ENCODE measurements around the gene DYNLL2.
"Not testable (repeated sequence)": the region's sequence is repeated elsewhere in the genome, so short reads cannot be mapped to it uniquely, and the experiment has no call there.

DYNLL2 gene

DNA sequence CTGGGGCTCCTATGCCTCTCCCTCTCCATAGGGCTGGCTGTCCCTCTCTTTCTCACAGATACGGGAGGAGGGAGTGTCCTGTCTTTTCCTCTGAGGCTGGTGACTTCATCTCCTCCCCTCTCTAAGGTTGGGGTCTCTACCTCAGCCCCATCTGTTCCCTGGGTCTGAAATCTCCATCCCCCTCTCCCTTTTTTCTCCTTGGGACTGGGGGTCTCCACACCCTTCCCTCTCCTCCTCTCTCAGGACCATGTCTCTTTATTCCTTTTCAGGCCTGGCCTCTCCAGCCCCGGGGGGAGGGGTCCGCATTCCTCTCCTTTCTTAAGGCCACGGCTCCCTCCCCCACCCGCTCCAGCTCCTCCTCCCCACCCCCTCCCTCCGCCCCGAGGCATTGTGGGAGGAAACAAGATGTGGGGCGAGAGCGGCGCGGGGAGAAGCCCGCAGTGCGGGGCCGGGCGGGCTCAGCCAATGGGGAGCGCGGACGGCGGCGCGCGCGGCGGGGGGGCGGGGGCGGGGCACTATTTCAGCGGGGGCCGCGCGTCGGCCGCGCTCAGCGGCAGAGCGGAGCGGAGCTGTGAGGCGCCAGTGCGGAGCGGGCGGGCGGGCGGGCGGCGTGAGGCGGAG is at the start of gene DYNLL2:
Gene DYNLL2 (plus strand): TSS at position 550 of the 621 bp plus-strand sequence. CDS start 3,672 bp downstream, outside the sequence.
- DNase-seq = peak; percentile 93

DNA sequence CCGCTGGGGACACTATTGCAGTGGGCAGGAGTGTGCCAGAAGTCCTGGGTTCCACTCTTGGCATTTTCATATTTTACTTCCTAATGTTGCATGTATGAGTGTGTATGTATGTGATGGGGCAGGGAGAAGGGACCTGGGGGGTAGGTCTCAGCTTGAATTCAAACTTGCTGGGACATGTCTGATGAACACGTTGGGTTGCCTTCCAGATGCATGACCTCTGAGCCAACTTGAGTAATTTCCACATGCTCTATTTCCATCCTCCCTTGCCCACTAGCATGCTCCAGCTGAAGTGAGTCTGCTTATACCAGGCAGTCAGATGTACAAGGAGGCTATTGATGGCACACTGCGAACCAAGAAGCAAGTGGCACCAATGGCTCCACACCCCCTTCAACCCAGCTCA is 43.2 kb upstream of the DYNLL2 start:
- no peak for DNase-seq

DNA sequence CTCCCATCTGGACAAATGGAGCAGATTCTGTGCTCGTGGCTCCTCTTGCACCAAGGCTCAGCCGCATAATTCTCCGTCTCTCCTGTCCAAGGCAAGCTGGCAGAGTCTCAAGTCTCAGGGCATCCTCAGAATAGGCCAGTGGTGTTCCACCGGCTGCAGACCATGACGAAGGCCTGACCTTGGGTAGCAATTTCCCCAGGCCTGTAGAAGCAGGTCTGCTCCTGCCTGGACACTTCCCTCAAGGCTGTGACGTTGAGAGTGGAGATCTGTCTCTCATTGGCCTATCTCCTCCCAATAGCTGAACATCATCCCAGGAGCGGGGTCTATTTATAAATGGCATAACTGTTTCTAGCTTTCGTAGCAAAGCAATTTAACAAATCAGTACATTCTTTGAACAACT is 42.8 kb upstream of the DYNLL2 start:
- no peak for DNase-seq

DNA sequence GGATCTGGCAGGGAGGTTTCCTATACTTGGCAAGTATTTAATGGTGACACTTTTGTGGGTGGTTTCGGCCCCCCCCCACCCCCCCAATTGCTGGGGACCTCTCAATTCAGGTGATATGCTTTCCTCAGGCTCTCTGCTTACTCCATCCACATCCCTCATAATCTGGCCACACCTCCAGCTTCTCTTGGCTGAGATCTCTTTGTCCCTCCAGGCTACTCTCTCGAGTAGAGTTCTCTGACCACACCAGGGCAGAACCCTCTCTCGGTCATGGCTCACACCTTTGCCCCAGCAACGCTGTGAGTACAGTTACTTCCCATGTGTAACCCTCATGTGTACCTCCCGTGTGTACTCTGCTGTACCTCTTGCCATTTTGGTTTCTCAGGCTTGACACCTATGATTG is 42.1 kb upstream of the DYNLL2 start:
- DNase-seq = no peak

DNA sequence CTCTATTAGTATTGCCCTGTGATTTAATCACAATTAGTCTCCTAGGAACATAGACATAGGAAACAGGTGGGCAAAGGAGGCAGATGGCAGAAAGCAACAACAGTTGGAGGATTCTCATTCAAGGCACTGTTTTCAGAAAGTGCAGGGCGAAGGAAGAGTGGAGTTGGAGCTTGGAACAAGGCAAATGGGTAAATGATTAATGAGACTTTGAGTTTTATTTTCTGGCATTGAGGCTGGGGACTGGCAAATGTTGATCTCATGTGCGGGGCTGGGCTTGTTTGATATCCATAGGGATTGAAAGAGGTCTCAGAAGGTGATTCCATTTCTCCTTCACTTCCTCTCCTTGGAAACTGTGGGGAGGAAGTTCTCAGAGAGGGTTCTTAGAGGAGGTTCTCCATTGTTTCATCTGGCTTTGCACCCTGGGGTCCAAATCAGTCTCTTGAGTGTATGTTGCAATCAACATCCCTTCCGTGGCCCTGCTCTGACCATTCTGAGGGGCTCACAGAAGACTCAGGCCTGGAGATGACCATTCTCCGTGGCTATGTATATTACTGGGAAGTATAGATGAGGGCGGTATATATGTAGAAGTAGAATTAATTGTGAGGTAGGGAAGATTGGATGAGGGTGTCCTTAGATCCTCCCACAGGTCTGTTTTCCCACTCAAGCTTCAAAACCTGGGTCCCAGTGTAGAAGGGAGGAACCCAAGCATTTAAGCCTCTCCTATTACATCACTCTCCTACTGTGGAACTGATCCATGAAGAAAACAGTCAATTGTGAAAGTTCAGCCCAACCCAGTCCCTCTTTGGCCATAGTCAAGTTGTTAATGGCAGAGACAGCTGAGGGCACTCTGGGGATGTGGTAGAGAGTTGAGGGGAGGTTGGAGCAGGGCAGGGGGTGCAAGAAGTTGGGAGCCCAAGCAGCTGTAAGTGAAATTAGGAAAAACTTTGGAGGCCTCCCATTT is 39.7 kb upstream of the DYNLL2 start:
- no peak for DNase-seq

DNA sequence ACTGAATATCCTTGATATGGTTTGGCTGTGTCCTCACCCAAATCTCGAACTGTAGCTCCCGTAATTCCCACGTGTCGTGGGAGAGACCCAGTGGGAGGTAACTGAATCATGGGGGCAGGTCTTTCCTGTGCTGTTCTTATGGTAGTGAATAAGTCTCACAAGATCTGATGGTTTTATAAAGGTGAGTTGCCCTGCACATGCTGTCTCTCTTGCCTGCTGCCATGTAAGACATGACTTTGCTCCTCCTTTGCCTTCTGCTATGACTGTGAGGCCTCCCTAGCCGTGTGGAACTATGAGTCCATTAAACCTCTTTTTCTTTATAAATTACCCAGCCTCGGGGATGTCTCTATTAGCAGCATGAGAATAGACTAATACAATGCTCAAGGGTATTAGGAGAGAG is 39.0 kb upstream of the DYNLL2 start:
- not testable (repeated sequence) for DNase-seq

DNA sequence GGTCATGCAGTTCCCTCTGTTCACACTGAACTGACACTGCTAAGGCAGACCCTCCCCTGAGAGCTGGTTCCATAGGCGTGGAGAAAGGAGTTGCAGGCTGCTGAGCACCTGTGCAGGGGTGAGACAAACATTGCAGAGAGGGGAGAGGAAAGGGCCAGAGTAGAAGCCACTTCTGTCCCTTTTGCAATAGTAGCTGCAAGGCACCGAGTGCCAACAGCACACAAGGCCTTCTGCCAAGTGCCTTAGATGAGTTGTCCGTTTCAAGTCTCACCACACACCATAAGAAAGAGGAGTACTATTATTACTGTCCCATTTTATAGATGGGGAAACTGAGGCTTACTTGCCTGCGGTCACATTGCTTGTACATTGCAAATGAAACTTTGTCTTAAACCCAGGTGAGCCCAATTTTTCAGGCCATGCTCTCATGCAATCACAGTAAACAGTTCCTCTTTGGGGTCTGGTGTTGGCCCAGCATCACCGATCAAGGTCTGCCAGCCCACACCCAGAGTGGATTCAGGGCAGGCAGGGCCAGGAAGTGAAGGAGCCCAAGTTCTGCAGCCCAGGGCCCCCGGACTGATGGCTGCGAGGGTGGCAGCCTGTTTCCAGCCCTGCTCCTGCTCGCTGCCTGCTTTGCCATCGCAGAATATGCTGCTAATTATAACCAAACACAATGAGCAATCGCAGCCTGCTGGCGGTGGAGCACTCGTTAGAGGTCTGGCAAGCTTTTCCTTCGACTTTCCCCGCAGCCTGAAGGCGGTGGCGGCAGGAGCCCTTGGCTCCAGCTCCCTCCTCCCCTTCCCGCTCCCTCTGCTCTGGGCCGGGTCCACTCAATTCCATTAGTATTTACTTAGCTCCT is 36.8 kb upstream of the DYNLL2 start:
- no peak for DNase-seq

DNA sequence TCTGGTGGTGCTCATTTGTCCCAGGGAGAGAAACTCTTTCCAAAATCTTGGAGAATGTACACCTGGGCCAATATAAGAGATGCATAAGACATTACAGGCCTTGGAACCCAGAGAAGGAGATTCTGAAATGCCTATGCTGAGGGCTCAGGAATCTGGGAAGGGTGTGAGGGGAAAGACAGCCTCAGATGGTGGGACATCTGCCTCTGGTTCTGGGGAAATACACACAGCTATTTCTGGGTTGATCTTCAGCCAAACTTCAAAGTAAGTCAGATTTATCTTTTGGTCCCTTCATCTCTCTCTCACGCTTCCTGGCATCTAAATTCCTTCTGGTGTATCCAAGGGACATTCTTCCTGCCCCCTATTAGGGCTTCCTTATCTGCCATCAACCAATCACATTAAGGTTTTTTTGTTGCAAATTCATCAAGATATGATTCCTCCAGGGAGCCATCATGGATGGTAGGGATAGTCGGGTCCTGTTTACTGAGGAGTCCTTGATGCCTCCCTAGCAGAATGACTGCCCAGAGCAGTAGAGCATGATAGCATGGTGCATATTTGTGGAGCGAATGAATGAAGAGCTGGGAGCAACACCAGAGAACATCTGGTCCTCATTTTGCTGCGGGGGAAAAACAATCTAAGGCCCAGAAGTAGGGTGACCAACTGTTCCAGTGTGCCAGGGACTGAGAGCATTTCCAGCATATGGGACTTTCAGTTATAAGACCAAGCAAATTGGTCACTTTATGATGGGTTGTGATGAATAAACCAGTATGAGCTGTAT is 35.7 kb upstream of the DYNLL2 start:
- no peak for DNase-seq

DNA sequence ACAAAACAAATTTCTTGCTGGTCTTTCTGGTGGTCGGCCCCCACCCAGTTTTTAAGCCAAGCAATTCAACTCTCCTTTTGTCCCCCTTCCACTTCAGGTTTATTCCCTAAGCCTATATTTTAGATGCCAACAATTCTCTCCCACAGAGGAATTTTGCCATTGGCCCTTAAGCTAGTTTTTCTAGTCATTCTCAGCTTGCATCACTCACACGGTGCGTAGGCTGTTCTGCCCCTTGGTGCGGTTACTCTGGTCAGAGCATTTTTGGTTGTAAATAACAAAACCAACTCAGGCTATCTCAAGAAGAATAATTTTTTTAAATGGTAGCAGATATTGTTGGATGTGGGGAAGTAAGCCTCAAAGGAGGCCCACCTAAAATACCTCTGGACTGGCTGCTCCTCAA is 33.7 kb upstream of the DYNLL2 start:
- DNase-seq = no peak

DNA sequence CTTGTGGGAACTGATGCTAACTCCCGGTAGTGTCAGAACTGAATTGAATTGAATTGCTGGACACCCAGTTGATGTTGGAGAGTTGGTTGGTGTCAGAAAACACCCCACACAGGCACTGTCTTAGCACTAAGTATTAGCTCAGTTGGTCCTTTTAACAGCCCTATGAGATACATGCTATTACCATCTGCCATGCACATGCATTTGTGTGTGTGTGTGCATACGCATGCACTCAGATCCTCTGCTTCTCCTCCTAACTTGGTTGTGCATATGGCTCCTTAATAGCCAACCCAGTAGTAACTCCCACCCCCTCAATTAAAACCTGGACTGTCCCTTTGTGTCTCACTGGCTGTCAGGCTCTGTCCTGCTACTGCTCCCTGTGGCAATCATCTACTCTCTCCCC is 32.3 kb upstream of the DYNLL2 start:
- DNase-seq = no peak

DNA sequence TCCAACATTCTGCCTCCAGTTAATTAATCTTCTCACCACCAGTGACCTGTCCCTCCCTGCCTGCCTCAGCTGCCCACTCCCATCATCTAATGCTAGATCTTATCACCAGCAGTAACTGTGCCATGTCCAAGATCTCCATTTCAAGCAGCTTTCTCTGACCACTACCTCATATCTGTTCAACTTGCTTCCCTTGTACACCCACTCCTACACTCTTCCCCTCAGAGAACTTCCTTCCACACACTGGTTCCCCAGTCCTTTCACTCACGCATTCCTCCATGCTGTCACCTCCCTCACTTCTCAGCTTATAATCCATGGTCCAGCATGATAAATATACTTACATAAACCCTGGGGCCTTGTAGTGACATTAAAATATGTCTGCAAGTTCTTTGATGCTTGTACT is 31.8 kb upstream of the DYNLL2 start:
- DNase-seq = no peak

DNA sequence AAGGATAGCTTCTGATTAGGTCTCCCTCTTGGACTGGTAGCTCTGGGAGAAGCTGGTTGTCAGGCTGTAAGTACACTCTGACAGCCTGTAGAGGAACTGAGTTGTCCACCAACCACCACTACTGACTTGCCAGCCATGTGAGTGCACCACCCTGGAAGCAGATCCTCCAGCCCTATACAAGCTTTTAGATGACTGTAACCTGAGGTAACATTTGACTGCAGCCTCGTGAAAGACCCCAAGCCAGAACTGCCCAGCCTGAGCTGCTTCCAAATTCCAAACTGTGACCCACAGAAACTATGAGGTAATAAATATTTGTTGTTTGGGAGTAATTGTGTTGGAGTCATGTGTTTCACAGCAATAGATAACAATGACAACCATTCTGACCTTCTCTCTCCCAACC is 30.8 kb upstream of the DYNLL2 start:
- no peak for DNase-seq

DNA sequence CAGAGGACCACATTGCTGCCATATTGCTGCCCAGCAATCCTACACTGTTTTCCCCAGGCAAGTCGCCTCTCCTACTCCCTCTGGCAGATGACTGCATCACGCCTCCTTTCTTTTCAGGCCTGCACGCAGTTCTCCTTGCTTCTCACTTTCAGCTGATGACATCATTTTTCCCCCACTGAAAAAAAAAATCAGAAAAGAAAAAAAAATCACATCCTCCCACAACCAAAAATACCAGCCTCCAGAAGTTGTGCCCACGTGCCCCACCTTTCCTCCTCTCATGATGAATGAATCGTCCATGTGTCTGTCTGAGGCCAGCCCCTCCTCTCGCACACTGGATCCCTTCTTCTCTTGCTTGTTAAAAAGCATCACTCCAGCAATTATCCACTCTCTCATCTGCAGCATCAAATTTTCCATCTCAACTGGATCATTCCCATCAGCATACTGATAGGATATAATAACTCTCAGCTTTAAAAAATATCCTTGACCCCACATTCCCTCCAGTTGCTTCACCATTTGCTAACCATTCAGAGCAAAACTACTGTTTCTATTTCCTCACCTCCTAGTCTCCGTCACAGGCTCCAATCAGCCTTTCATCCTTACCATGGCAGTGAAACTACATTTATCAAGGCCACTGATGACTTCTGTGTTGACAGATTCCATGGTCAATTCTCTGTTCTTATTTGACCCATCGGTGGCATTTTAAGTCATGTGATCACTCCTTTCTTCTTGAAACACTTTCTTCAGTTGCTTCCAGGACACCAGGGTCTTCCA is 30.1 kb upstream of the DYNLL2 start:
- no peak for DNase-seq

DNA sequence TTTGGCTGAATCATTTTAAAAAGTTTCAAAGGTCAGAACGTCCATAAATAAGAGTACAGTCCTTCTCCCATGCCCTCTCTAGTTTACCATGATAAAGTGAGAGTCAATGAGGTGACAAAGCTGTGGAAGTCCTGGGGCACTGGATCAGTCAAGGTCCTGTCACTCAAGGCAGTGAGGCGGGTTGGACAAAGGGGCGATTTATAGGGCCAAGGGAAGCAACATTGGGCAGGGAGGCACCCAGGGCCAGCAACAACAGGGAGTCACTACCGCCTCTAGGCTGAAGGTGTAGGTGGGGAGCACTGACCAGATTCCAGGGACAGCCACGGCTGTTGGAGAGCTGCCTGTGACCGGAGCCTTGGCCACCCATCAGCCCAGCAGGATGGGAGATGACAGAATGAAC is 28.6 kb upstream of the DYNLL2 start:
- no peak for DNase-seq

DNA sequence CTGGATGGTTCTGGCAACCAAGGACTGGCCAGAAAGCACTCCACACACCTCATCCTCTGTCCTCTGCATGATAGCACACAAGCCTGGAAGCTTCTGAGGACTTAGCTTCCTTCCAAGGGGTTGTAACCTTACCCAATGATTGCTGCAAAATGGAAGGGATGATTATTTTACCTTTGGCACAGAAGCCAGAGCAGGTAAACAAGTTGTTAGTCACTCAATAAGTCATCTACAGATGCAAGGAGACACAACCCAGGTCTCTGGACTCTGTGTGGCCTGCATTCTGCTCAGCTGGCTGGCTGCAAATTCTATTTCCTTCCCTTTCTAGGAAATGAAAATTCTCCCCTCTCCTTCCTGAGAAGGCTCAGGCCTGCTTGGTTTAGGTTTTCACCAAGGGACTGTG is 26.7 kb upstream of the DYNLL2 start:
- no peak for DNase-seq

DNA sequence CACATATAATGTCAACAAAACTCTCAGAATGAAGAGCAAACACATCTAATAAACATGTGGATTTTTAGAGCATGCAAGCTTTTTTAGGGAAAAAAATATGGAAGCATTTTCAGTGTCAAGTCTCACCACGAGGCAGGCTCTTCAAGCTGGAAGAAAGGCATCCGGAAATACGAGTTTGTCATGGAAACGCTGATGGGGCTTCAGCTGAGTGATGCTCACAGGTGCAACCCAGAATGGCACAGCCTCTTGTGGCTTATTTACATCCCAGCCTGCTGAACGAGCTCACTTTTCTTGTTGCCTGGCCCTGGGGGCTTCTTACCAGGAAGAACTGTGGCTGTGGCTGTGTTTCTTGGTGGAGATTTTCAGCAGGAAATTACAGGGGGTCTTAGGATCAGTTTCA is 24.1 kb upstream of the DYNLL2 start:
- DNase-seq = no peak

DNA sequence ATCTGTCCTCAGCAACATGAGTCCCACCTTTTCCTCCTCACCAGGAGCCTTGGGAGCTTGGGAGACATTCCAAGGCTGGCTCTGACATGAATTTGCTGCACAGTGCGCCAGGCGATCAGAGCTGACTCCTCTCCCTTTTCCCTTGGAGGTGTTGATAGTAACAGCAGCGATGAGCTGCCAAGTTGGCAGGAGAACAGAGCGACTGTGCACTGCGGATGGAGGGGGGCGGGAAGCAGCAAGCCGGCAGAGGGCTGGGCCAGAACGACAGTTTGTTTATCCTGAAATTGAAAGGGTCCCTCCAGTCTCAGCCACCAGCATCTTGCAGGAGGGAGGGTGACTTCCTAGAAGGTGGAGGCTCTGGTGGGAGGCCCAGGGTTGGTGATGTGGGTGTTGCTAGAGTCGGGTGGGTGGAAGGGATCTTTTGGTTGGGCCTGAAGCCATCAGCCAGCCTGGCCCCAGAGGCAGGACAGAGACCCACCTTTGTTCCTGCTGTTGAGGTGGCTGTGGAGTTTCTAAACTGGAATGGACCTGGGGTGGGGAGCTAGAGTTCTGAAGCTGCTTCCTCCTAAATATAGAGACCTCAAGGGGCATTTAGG is 22.5 kb upstream of the DYNLL2 start:
- no peak for DNase-seq

DNA sequence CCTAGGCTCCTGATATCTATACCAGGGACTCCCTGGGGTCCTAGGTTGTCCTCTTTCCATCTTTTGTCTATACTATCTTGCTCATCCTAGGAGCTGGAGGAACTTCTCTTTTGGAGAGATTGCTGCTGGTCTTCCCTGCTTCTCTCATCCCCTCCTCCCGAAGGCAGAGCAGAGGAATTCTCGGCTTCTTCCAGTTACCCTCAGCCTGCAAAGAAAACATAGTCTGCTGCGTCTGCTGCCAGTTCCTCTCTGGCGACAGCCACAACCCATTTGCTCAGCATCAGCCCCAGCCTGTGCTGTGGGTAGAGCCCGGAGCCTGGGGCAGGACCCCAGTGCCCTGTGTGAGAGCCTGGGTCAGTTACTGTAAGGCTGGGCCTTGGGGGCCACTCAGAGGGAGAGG is 21.5 kb upstream of the DYNLL2 start:
- no peak for DNase-seq

DNA sequence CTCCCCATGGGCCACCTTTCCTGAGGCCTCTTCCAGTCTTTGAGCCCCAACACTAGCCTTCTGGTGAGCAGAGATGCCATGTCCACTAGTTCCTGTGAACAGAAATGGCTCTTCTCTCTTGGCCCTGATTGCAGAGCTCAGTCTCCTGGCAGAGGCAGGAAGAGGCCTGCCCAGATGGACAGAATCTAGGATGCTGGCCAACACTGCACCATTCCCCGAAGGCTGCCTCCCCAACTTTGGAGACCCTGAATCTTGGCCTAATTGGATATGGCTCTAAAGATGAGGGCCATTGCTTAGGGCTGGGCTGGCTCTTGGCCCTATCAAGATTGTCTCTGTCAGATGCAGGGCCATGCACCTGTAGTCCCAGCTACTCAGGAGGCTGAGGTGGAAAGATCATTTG is 18.0 kb upstream of the DYNLL2 start:
- no peak for DNase-seq

DNA sequence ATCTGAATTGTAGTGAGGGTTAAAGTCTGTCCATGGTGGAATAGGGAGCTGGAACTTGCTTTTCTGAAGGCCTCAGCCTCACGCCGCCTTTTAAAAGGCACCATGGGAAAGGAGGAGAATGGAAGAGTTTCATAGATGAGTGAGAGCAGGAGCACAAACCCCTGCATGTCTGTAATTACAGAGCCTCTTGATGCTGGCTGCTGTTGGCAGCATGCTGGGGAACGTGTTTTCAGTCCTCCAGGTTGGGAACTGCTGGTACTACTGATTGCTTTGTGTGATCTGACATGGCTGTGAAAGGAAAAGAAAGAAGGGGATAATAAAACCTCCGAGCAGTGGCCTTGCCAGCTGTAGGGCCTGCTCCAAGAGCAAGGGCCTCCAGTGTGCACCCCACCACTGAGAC is 16.8 kb upstream of the DYNLL2 start:
- no peak for DNase-seq

DNA sequence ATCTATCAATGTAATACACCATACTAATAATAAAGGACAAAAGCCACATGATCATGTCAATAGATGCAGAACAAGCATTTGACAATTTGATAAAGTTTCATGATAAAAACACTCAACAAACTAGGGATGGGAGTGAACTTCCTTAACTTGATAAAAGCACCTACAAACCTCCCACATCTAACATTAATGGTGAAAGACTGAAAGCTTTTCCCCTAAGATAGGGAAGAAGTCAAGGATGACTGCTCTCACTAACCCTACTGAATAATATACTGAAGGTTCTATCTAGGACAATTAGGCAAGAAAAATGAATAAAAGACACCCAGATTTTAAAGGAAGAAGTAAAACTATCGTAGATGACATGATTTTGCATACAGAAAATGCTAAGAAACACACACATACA is 10.4 kb upstream of the DYNLL2 start:
- no peak for DNase-seq
